IMR-90 (cell line): ENCODE data around the gene CDKAL1. TPM values are rescaled to one million over a fixed set of nuclear protein-coding genes. Genes with fewer than 3 reads are reported as not detected.

ENCODE experiments used
- ATAC-seq: fragments of 200-7000 bp; cut with Tn5 transposase; 2 replicates; pipeline ENCODE4 v1.9.1; 2020; ENCODE audit warnings: low read depth, mild to moderate bottlenecking, moderate library complexity
- BruUV-seq: library from RNA; stranded (reverse); fragments of 400-500 nt; replicated peaks from 2 replicates; lab custom pipeline; 2021; lab: Mats Ljungman, UMichigan
- CTCF ChIA-PET: fragments of 300-600 bp; formaldehyde crosslinking; extraction: SDS; loops from one replicate; lab custom pipeline; 2021; ENCODE audit warnings: antibody characterized with exemption; lab: Yijun Ruan, JAX
- POLR2A ChIA-PET: fragments of 300-600 bp; sonication (Branson Sonifier 250); formaldehyde crosslinking; loops from one replicate; lab custom pipeline; 2022; ENCODE audit warnings: antibody characterized with exemption; ENCODE audit not compliant: unreplicated experiment; lab: Charles Lee
- DNase-seq: peaks from one replicate; pipeline ENCODE4 v3.0.0; 2013
- H2AFZ ChIP-seq: replicated peaks from 2 replicates; pipeline ENCODE3; 2013; ENCODE audit warnings: low read length, mild to moderate bottlenecking; ENCODE audit not compliant: poor library complexity
- H2AK5ac ChIP-seq: 2 replicates; pipeline ENCODE4 v1.6.1; 2013; ENCODE audit warnings: low read depth, low read length, inconsistent platforms
- H2AK9ac ChIP-seq: replicated peaks from 2 replicates; pipeline ENCODE3; 2013; ENCODE audit warnings: mild to moderate bottlenecking, low read depth, low read length, moderate library complexity; ENCODE audit not compliant: poor library complexity
- H2BK120ac ChIP-seq: 2 replicates; pipeline ENCODE4 v1.6.1; 2013; ENCODE audit warnings: low read depth, low read length, inconsistent platforms
- H2BK15ac ChIP-seq: 3 replicates; pipeline ENCODE4 v1.6.1; 2013; ENCODE audit warnings: low read depth, low read length, inconsistent platforms
- H2BK20ac ChIP-seq: 2 replicates; pipeline ENCODE4 v1.6.1; 2013; ENCODE audit warnings: low read depth, mild to moderate bottlenecking, inconsistent platforms, low read length, moderate library complexity
- H2BK5ac ChIP-seq: 2 replicates; pipeline ENCODE4 v1.6.1; 2013; ENCODE audit warnings: mild to moderate bottlenecking, low read depth, low read length, inconsistent platforms; ENCODE audit not compliant: poor library complexity, severe bottlenecking
- H3K14ac ChIP-seq: replicated peaks from 2 replicates; pipeline ENCODE4 v1.6.1; 2013; ENCODE audit warnings: low read depth, low read length, inconsistent platforms
- H3K18ac ChIP-seq: 2 replicates; pipeline ENCODE4 v1.6.1; 2013; ENCODE audit warnings: low read depth, low read length, control low read depth
- H3K23ac ChIP-seq: 2 replicates; pipeline ENCODE4 v1.6.1; 2013; ENCODE audit warnings: low read depth, low read length, inconsistent platforms
- H3K27ac ChIP-seq: 2 replicates; pipeline ENCODE4 v1.5.1; 2013; ENCODE audit warnings: mild to moderate bottlenecking, control low read depth, low read length; ENCODE audit not compliant: insufficient read depth
- H3K27me3 ChIP-seq: 2 replicates; pipeline ENCODE4 v1.6.1; 2013; ENCODE audit warnings: low read length; ENCODE audit not compliant: control insufficient read depth, insufficient read depth
- H3K36me3 ChIP-seq: 2 replicates; pipeline ENCODE4 v1.6.1; 2013; ENCODE audit warnings: low read length, mixed read lengths; ENCODE audit not compliant: control insufficient read depth, insufficient read depth
- H3K4ac ChIP-seq: 2 replicates; pipeline ENCODE4 v1.6.1; 2013; ENCODE audit warnings: low read depth, low read length, inconsistent platforms
- H3K4me1 ChIP-seq: 2 replicates; pipeline ENCODE4 v1.6.1; 2013; ENCODE audit warnings: low read length, mixed read lengths; ENCODE audit not compliant: control insufficient read depth, insufficient read depth
- H3K4me2 ChIP-seq: 2 replicates; pipeline ENCODE4 v1.6.1; 2013; ENCODE audit warnings: low read depth, mild to moderate bottlenecking, control low read depth, low read length, moderate library complexity
- H3K4me3 ChIP-seq: 2 replicates; pipeline ENCODE4 v1.5.1; 2013; ENCODE audit warnings: low read depth, mild to moderate bottlenecking, control low read depth, low read length, moderate library complexity; ENCODE audit not compliant: insufficient read depth
- H3K56ac ChIP-seq: 2 replicates; pipeline ENCODE4 v1.6.1; 2013; ENCODE audit warnings: low read length, inconsistent platforms; ENCODE audit not compliant: insufficient read depth; ENCODE audit errors: extremely low read depth
- H3K79me1 ChIP-seq, 2 experiments: 2 replicates each; pipeline ENCODE4 v1.6.1; 2013; ENCODE audit warnings: low read length in 2 of 2, inconsistent platforms in 1 of 2, low read depth in 1 of 2
- H3K9ac ChIP-seq: 2 replicates; pipeline ENCODE4 v1.6.1; 2013; ENCODE audit warnings: low read depth, low read length, control low read depth
- H3K9me1 ChIP-seq: 2 replicates; pipeline ENCODE4 v1.6.1; 2013; ENCODE audit warnings: low read length, inconsistent platforms; ENCODE audit not compliant: insufficient read depth
- H3K9me3 ChIP-seq: 2 replicates; pipeline ENCODE4 v1.6.1; 2013; ENCODE audit warnings: low read length; ENCODE audit not compliant: control insufficient read depth, insufficient read depth
- H4K20me1 ChIP-seq: 2 replicates; pipeline ENCODE4 v1.6.1; 2013; ENCODE audit warnings: low read length, inconsistent platforms; ENCODE audit not compliant: insufficient read depth
- H4K5ac ChIP-seq: 2 replicates; pipeline ENCODE4 v1.6.1; 2013; ENCODE audit warnings: mild to moderate bottlenecking, low read depth, low read length, control low read depth
- H4K8ac ChIP-seq, 2 experiments: 2 replicates each; pipeline ENCODE4 v1.6.1; 2013; ENCODE audit warnings: low read depth in 2 of 2, low read length in 2 of 2, control low read depth in 1 of 2, inconsistent platforms in 1 of 2
- H4K91ac ChIP-seq: 2 replicates; pipeline ENCODE4 v1.6.1; 2013; ENCODE audit warnings: low read depth, low read length, inconsistent platforms; ENCODE audit not compliant: insufficient read depth
- BHLHE40 ChIP-seq: fragments of 150-350 bp; IDR thresholded peaks from 2 replicates; pipeline ENCODE4 v1.6.1; 2016; ENCODE audit warnings: mild to moderate bottlenecking, low read depth, low read length
- CEBPB ChIP-seq: IDR thresholded peaks from 2 replicates; pipeline ENCODE4 v1.6.1; 2012; ENCODE audit warnings: low read depth, low read length, improper control_type of control experiment
- CHD1 ChIP-seq: IDR thresholded peaks from 2 replicates; pipeline ENCODE4 v1.6.1; 2012; ENCODE audit warnings: low read depth, low read length, improper control_type of control experiment
- ELK1 ChIP-seq: fragments of 150-350 bp; IDR thresholded peaks from 2 replicates; pipeline ENCODE4 v1.6.1; 2016; ENCODE audit warnings: low read depth, mild to moderate bottlenecking, low read length, moderate library complexity, borderline replicate concordance
- FOS ChIP-seq: fragments of 150-350 bp; IDR thresholded peaks from 2 replicates; pipeline ENCODE4 v1.6.1; 2016; ENCODE audit warnings: low read depth, low read length
- MAFK ChIP-seq: IDR thresholded peaks from 2 replicates; pipeline ENCODE4 v1.6.1; 2012; ENCODE audit warnings: low read depth, low read length, improper control_type of control experiment
- MAZ ChIP-seq: IDR thresholded peaks from 2 replicates; pipeline ENCODE4 v1.6.1; 2012; ENCODE audit warnings: low read depth, mild to moderate bottlenecking, low read length, improper control_type of control experiment, moderate library complexity, borderline replicate concordance
- MXI1 ChIP-seq: IDR thresholded peaks from 2 replicates; pipeline ENCODE4 v1.6.1; 2012; ENCODE audit warnings: low read depth, mild to moderate bottlenecking, low read length, moderate library complexity, borderline replicate concordance
- NFE2L2 ChIP-seq: fragments of 150-350 bp; IDR thresholded peaks from 2 replicates; pipeline ENCODE4 v1.6.1; 2016; ENCODE audit warnings: low read depth, mild to moderate bottlenecking, low read length
- POLR2A ChIP-seq: IDR thresholded peaks from 2 replicates; pipeline ENCODE4 v1.6.1; 2012; ENCODE audit warnings: mild to moderate bottlenecking, low read depth, low read length
- RAD21 ChIP-seq: IDR thresholded peaks from 2 replicates; pipeline ENCODE4 v1.6.1; 2012; ENCODE audit warnings: low read length, improper control_type of control experiment
- RCOR1 ChIP-seq: IDR thresholded peaks from 2 replicates; pipeline ENCODE4 v1.6.1; 2012; ENCODE audit warnings: mild to moderate bottlenecking, low read length, improper control_type of control experiment; ENCODE audit not compliant: insufficient replicate concordance
- RFX5 ChIP-seq: IDR thresholded peaks from 2 replicates; pipeline ENCODE4 v1.8.0; 2012; ENCODE audit warnings: low read depth, mild to moderate bottlenecking, low read length, moderate library complexity
- SMC3 ChIP-seq: fragments of 150-350 bp; IDR thresholded peaks from 2 replicates; pipeline ENCODE4 v1.6.1; 2016; ENCODE audit warnings: low read depth, mild to moderate bottlenecking, antibody characterized with exemption, low read length, moderate library complexity
- USF2 ChIP-seq: fragments of 150-350 bp; IDR thresholded peaks from 2 replicates; pipeline ENCODE4 v1.6.1; 2017; ENCODE audit warnings: mild to moderate bottlenecking, antibody characterized with exemption, low read length, low read depth
- dilution Hi-C: fragments of 300-500 bp; cut with HindIII; formaldehyde crosslinking; loops from one replicate; pipeline ENCODE4 v1.14.3; 2018; ENCODE audit warnings: low sequenced_read_pairs; ENCODE audit not compliant: unreplicated experiment
- in situ Hi-C: fragments of 300-500 bp; cut with MboI; formaldehyde crosslinking; loops from 3 replicates; pipeline ENCODE4 v1.14.3; 2019; ENCODE audit warnings: low sequenced_read_pairs, inconsistent platforms, mixed read lengths
- intact Hi-C: fragments of 100-400 bp; cut with micrococcal nuclease; formaldehyde crosslinking; loops from 2 replicates; pipeline ENCODE4 v1.10.0; 2022
- polyA plus RNA-seq, 3 experiments: library from polyadenylated mRNA; depleted of rRNA; stranded (reverse); fragments of >200 nt; gene quantifications; 2 replicates each; pipeline ENCODE4 v1.2.3, GENCODE V29; 2012; ENCODE audit warnings: low replicate concordance in 1 of 3
- total RNA-seq: library from RNA; depleted of rRNA; stranded (reverse); fragments of >200 nt; gene quantifications from 2 replicates; pipeline ENCODE4 v1.2.3, GENCODE V29; 2012

The CDKAL1 gene
- total and polyA plus RNA-seq, 2 of the 4 experiments (the other 2 are of a cell fraction): 3.7 to 13.1 TPM

- no peak overlapping the region for H3K9ac ChIP-seq
- H3K36me3 ChIP-seq: no peaks in the 10 kb centered on the region
- no peaks in the 10 kb centered on the region for H3K4me1 ChIP-seq
- no peaks in the 10 kb centered on the region for H4K20me1 ChIP-seq
- no peak overlapping the region for H2AK5ac ChIP-seq
- no peak overlapping the region for H3K4ac ChIP-seq
- H3K27ac ChIP-seq: no peak overlapping the region
- no peak overlapping the region for H3K4me3 ChIP-seq
- ChIA-PET CTCF (no interaction called here), POLR2A (no interaction called here)
- H3K56ac ChIP-seq: no peak overlapping the region
- in situ Hi-C loops: no loop called here
- H3K4me2 ChIP-seq: no peak overlapping the region
- no peak overlapping the region for H3K23ac ChIP-seq
- no peak overlapping the region for H4K91ac ChIP-seq
- no peak for ATAC-seq
- H3K79me1 ChIP-seq: no peaks in the 10 kb centered on the region
- TF ChIP-seq RCOR1 (no peak), SMC3 (no peak), MAZ (no peak), RFX5 (no peak), NFE2L2 (no peak), BHLHE40 (no peak), MXI1 (no peak), USF2 (no peak), POLR2A (no peak), ELK1 (no peak), CEBPB (no peak), RAD21 (no peak), MAFK (no peak), CHD1 (no peak), FOS (no peak)
- H2AFZ ChIP-seq: no peak overlapping the region
- H3K9me1 ChIP-seq: no peaks in the 10 kb centered on the region
- H4K8ac ChIP-seq: no peak overlapping the region
- BruUV-seq: no TSS peak
- no peak overlapping the region for H2BK5ac ChIP-seq
- no peak overlapping the region for H2BK15ac ChIP-seq
- H3K14ac ChIP-seq: no peak overlapping the region
- no peak for DNase-seq
- H3K18ac ChIP-seq: no peak overlapping the region
- dilution Hi-C loops: no loop called here
- no peak overlapping the region for H2AK9ac ChIP-seq
- H3K27me3 ChIP-seq: no peaks in the 10 kb centered on the region
- H4K5ac ChIP-seq: no peak overlapping the region
- no peak overlapping the region for H2BK120ac ChIP-seq
- intact Hi-C loops: no loop called here
- H2BK20ac ChIP-seq: no peak overlapping the region
- H3K9me3 ChIP-seq: no peaks in the 10 kb centered on the region
These were observed 594.3 kb downstream of the CDKAL1 start for GRCh38 chr6:21128601-21129000.
